Endothelial cell of umbilical vein (primary cell): ENCODE results near the gene ANKRD62. TPM values are rescaled to one million over a fixed set of nuclear protein-coding genes. Genes with fewer than 3 reads are reported as not detected.

Experiments
- BruUV-seq: library from RNA; stranded (reverse); fragments of 400-500 nt; replicated peaks from 2 replicates; lab custom pipeline; 2021; lab: Mats Ljungman, UMichigan
- CTCF ChIA-PET: fragments of 300-600, 350-600 bp; sonication (Branson Sonifier 250); formaldehyde crosslinking; loops from one replicate; lab custom pipeline; 2021; ENCODE audit warnings: antibody characterized with exemption, inconsistent platforms; lab: Charles Lee
- POLR2A ChIA-PET: fragments of 300-600, 350-600 bp; sonication (Branson Sonifier 250); formaldehyde crosslinking; loops from one replicate; lab custom pipeline; 2021; ENCODE audit warnings: antibody characterized with exemption, inconsistent platforms; lab: Charles Lee
- DNase-seq: peaks from one replicate; pipeline ENCODE4 v3.0.0-alpha.2; 2011; ENCODE audit warnings: low read depth, low spot score
- FAIRE-seq: peaks from 2 replicates; lab custom pipeline; 2011; peaks lifted over from hg19 to GRCh38; lab: Jason Lieb, UNC
- H2AFZ ChIP-seq: 2 replicates; pipeline ENCODE4 v1.6.0; 2012; ENCODE audit warnings: low read depth, low read length, control low read depth, inconsistent platforms
- H3K27ac ChIP-seq: 2 replicates; pipeline ENCODE4 v1.5.1; 2011; ENCODE audit warnings: low read depth, mild to moderate bottlenecking, control low read depth, low read length, moderate library complexity; ENCODE audit not compliant: insufficient read depth
- H3K27me3 ChIP-seq, 2 experiments: 2 replicates each; pipeline versions ENCODE4 v1.6.0 to v1.6.1; 2011; ENCODE audit warnings: low read length in 2 of 2, mixed read lengths in 1 of 2; ENCODE audit not compliant: control insufficient read depth in 2 of 2, insufficient read depth in 2 of 2
- H3K36me3 ChIP-seq, 2 experiments: 2 replicates in 1 of 2; 3 replicates in 1 of 2; pipeline ENCODE4 v1.5.1; 2011; ENCODE audit warnings: low read length in 2 of 2, mild to moderate bottlenecking in 1 of 2, moderate library complexity in 1 of 2; ENCODE audit not compliant: control insufficient read depth in 2 of 2, insufficient read depth in 2 of 2; ENCODE audit errors: extremely low read depth in 1 of 2
- H3K4me1 ChIP-seq: 3 replicates; pipeline ENCODE4 v1.5.1; 2011; ENCODE audit warnings: mild to moderate bottlenecking, low read length; ENCODE audit not compliant: control insufficient read depth, insufficient read depth; ENCODE audit errors: extremely low read depth
- H3K4me2 ChIP-seq: 2 replicates; pipeline ENCODE4 v1.6.1; 2011; ENCODE audit warnings: low read length, control low read depth, mixed read lengths; ENCODE audit not compliant: insufficient read depth
- H3K4me3 ChIP-seq, 3 experiments: fragments of 200-600 bp in 1 of 3; sonication (generic), shearing (Covaris generic) in 1 of 3; replicated peaks in 1 of 3; 2 replicates each; pipeline ENCODE4 v1.5.1; 2011 to 2016; ENCODE audit warnings: control low read depth in 3 of 3, low read length in 3 of 3, mild to moderate bottlenecking in 2 of 3, inconsistent platforms in 1 of 3, low read depth in 1 of 3, moderate library complexity in 1 of 3; ENCODE audit not compliant: insufficient read depth in 1 of 3
- H3K79me2 ChIP-seq: 2 replicates; pipeline ENCODE4 v1.6.0; 2012; ENCODE audit warnings: low read length, inconsistent platforms; ENCODE audit not compliant: control insufficient read depth, insufficient read depth
- H3K9ac ChIP-seq: replicated peaks from 2 replicates; pipeline ENCODE3; 2011; ENCODE audit warnings: low read length, control low read depth; ENCODE audit not compliant: insufficient read depth; ENCODE audit errors: extremely low read depth
- H3K9me1 ChIP-seq: replicated peaks from 3 replicates; pipeline ENCODE4 v1.6.0; 2011; ENCODE audit warnings: mild to moderate bottlenecking, low read length; ENCODE audit not compliant: control insufficient read depth, insufficient read depth; ENCODE audit errors: extremely low read depth
- H3K9me3 ChIP-seq: replicated peaks from 2 replicates; pipeline ENCODE4 v1.5.1; 2012; ENCODE audit warnings: low read length, inconsistent platforms; ENCODE audit not compliant: control insufficient read depth, insufficient read depth
- H4K20me1 ChIP-seq: replicated peaks from 2 replicates; pipeline ENCODE3; 2011; ENCODE audit warnings: mild to moderate bottlenecking, low read length; ENCODE audit not compliant: control insufficient read depth, insufficient read depth; ENCODE audit errors: extremely low read depth
- CTCF ChIP-seq, 2 donors: IDR thresholded peaks; 1 replicate in 1 of 2; 2 replicates in 1 of 2; pipeline ENCODE4 v1.5.1; 2011; ENCODE audit warnings: low read length in 2 of 2, mild to moderate bottlenecking in 2 of 2, moderate library complexity in 2 of 2, control low read depth in 1 of 2, inconsistent platforms in 1 of 2, low read depth in 1 of 2; ENCODE audit not compliant: insufficient read depth in 1 of 2; ENCODE audit errors: extremely low read depth in 1 of 2
- EZH2 ChIP-seq: IDR thresholded peaks from 2 replicates; pipeline ENCODE4 v1.6.1; 2012; ENCODE audit warnings: borderline replicate concordance, low read depth, mild to moderate bottlenecking, moderate library complexity, low read length, inconsistent platforms; ENCODE audit not compliant: severe bottlenecking
- JUN ChIP-seq: IDR thresholded peaks from 2 replicates; pipeline ENCODE4 v1.6.1; 2011; ENCODE audit warnings: borderline replicate concordance, low read depth; ENCODE audit not compliant: insufficient read length, insufficient read depth
- MYC ChIP-seq: IDR thresholded peaks from one replicate; pipeline ENCODE4 v1.6.1; 2011; ENCODE audit warnings: mild to moderate bottlenecking, low read depth, low read length
- POLR2AphosphoS5 ChIP-seq: IDR thresholded peaks from 2 replicates; pipeline ENCODE4 v1.6.1; 2012; ENCODE audit warnings: low read depth, mild to moderate bottlenecking, control low read depth, low read length, moderate library complexity; ENCODE audit not compliant: insufficient read depth
- dilution Hi-C: fragments of 300-500 bp; cut with MboI; formaldehyde crosslinking; loops from one replicate; pipeline ENCODE4 v1.15.0; 2019; ENCODE audit warnings: low sequenced_read_pairs; ENCODE audit not compliant: extremely low pct_ligation_motif_present
- intact Hi-C: fragments of 100-400 bp; cut with micrococcal nuclease; formaldehyde crosslinking; loops from one replicate; pipeline ENCODE4 v1.10.0; 2022
- polyA plus RNA-seq, 4 experiments: library from polyadenylated mRNA; depleted of rRNA in 3 of 4; stranded (reverse) in 3 of 4; unstranded in 1 of 4; fragments of >200 nt; gene quantifications; 2 replicates each; pipeline versions ENCODE4 v1.2.1 to v1.2.3, GENCODE V29; 2011 to 2012; ENCODE audit warnings: missing spikeins in 1 of 4
- total RNA-seq: library from RNA; stranded (reverse); gene quantifications from 2 replicates; pipeline ENCODE4 v1.2.3, GENCODE V29; 2021

The ANKRD62 gene
- total and polyA plus RNA-seq, 2 donors (not counting 3 experiments of a cell fraction or from before 2014, with no cell fraction given), result not detected

DNA sequence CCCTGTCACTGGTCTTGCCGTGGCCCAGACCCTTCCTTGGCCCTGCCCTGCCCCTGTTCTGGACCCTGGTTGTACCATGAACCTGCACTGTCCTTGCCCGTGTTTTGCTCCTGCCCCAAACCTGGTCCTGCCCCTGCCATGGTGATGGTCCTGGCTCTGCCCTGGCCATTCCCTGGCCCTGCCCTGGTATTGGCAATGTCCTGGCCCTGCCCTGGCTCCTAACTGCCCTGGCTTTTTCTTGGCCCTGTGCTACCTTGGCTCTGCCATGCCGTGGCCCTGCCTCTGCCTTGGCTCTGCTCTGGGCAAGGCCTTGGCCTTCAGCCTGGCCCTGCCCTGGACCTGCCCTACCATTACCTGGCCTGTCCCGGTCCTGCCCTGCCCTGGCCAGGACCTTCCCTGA, 5.5 kb upstream of the ANKRD62 start:
- DNase-seq (no peak), FAIRE-seq (no peak)
- Histone ChIP-seq H2AFZ (no peak overlapping the region), H3K4me3 (no peak overlapping the region), H3K9me1 (no peaks in the 10 kb centered on the region), H3K79me2 (no peaks in the 10 kb centered on the region), H3K4me2 (no peak overlapping the region), H3K27me3 (no peaks in the 10 kb centered on the region), H4K20me1 (no peaks in the 10 kb centered on the region), H3K27ac (no peak overlapping the region), H3K36me3 (no peaks in the 10 kb centered on the region), H3K9ac (no peak overlapping the region), H3K9me3 (no peaks in the 10 kb centered on the region), H3K4me1 (no peaks in the 10 kb centered on the region)
- BruUV-seq, result no TSS peak
- TF ChIP-seq EZH2 (no peak), JUN (no peak), MYC (no peak), CTCF (IDR thresholded peaks at IDR 0.05; ENCODE audit: extremely low read depth in 1 of 2, insufficient read depth in 1 of 2, low read depth in 1 of 2, low read length in 2 of 2) (no peak), POLR2AphosphoS5 (no peak)
- intact Hi-C loops (no loop called here), dilution Hi-C loops (no loop called here)
- POLR2A ChIA-PET, result no interaction called here
- CTCF ChIA-PET, result no interaction called here
